Astrocyte of the spinal cord (primary cell): ENCODE results near the gene CHRNA3.

Experiments used
- DNase-seq: peaks from one replicate; pipeline ENCODE4 v3.0.0; 2011; ENCODE audit warnings: low read depth, low spot score
- H3K4me3 ChIP-seq: 2 replicates; pipeline ENCODE4 v1.5.1; 2011; ENCODE audit warnings: low read depth, mild to moderate bottlenecking, low read length, moderate library complexity
- in situ Hi-C: cut with HindIII; loops from 2 replicates; pipeline ENCODE4 v1.10.0; 2017; ENCODE audit warnings: low sequenced_read_pairs
- TF ChIP-seq, protein P1 (sequence below): IDR thresholded peaks from 2 replicates; pipeline ENCODE4 v1.5.1; 2012; ENCODE audit warnings: low read depth, mild to moderate bottlenecking, low read length, inconsistent platforms

CHRNA3 gene

GRCh38 chr15:78629716-78630065 lies 8.9 kb upstream of the CHRNA3 start:
- DNase-seq: no peak
- in situ Hi-C loops: no loop called here
- TF ChIP-seq, protein P1, sequence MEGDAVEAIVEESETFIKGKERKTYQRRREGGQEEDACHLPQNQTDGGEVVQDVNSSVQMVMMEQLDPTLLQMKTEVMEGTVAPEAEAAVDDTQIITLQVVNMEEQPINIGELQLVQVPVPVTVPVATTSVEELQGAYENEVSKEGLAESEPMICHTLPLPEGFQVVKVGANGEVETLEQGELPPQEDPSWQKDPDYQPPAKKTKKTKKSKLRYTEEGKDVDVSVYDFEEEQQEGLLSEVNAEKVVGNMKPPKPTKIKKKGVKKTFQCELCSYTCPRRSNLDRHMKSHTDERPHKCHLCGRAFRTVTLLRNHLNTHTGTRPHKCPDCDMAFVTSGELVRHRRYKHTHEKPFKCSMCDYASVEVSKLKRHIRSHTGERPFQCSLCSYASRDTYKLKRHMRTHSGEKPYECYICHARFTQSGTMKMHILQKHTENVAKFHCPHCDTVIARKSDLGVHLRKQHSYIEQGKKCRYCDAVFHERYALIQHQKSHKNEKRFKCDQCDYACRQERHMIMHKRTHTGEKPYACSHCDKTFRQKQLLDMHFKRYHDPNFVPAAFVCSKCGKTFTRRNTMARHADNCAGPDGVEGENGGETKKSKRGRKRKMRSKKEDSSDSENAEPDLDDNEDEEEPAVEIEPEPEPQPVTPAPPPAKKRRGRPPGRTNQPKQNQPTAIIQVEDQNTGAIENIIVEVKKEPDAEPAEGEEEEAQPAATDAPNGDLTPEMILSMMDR: no peak
- H3K4me3 ChIP-seq: no peak overlapping the region

GRCh38 chr15:78629031-78629715 lies 8.4 kb upstream of the CHRNA3 start:
- no peak for DNase-seq
- H3K4me3 ChIP-seq: no peak overlapping the region
- in situ Hi-C loops: no loop called here
- TF ChIP-seq, protein P1: no peak

- DNase-seq: no peak
- TF ChIP-seq, protein P1: no peak
- no peak overlapping the region for H3K4me3 ChIP-seq
- in situ Hi-C loops: no loop called here
Measured at GRCh38 chr15:78628227-78628626, 7.4 kb upstream of the CHRNA3 start.

DNA sequence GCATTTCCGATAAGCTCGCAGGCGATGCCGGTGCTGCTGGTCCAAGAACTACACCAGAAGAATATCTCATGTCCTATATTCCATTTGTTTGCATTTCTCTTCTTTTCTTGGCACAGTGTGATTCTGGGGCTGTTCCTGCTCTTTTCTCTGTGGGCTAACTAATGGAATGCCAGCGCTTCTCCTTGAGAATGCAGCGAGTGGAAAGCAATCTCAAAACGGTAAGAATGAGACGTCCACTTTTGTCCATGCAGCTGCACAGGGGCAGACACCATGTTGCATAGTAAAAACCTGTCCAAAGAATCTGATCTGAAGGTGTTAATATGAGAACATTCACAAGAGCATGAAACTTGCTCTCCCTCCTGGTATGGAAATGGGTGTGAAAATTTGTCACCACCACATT lies 6.6 kb upstream of the CHRNA3 start:
- DNase-seq: no peak
- TF ChIP-seq, protein P1: no peak
- in situ Hi-C loops: no loop called here
- no peak overlapping the region for H3K4me3 ChIP-seq

DNA sequence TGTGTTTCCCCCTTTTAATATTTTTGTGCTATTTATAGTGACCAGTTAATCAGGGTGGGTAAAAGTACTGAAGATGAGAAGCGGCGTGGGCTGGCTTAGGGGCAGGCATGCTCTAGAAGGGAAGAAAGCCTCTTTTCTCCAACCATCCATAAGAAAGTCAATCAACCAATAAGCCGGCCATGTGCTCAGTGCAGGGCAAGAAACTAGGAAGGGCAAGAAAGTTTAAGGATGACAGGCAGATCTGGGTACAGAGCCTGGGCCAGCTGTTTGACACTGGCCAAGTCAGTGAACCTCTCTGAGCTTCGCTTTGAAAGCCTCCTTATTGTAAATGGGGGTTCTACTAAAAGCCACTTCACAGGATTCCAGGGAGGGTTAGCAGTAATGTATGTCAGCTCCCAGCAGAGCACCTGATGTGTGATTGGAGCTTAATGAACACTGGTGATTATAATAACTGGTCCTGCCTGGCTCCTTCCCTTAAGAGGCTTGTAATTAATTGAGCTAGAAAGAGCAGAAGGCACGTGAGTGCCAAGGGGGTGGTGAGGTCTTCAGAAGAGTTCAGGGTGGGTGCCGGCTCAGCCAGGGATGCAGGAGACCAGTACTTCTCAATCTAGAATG lies 5.7 kb upstream of the CHRNA3 start:
- in situ Hi-C loops: no loop called here
- no peak overlapping the region for H3K4me3 ChIP-seq
- TF ChIP-seq, protein P1: no peak
- DNase-seq: no peak

- TF ChIP-seq, protein P1: no peak
- in situ Hi-C loops: no loop called here
- H3K4me3 ChIP-seq: no peak overlapping the region
- DNase-seq: no peak
Measured at GRCh38 chr15:78625606-78626280, 4.9 kb upstream of the CHRNA3 start.
